Panc1 (cell line): ENCODE data around the gene SLC26A4. TPM values are rescaled to one million over a fixed set of nuclear protein-coding genes. Genes with fewer than 3 reads are reported as not detected.

ENCODE experiments used
- ATAC-seq: fragments of 200-7000 bp; cut with Tn5 transposase; 2 replicates; pipeline ENCODE4 v1.9.1; 2020; ENCODE audit warnings: mild to moderate bottlenecking, moderate library complexity
- BruUV-seq: library from RNA; stranded (reverse); fragments of 400-500 nt; replicated peaks from 2 replicates; lab custom pipeline; 2021; lab: Mats Ljungman, UMichigan
- CTCF ChIA-PET: fragments of 300-600 bp; sonication (Branson Sonifier 250); formaldehyde crosslinking; loops from one replicate; lab custom pipeline; 2022; ENCODE audit warnings: antibody characterized with exemption; lab: Charles Lee
- POLR2A ChIA-PET: fragments of 300-600 bp; sonication (Branson Sonifier 250); formaldehyde crosslinking; loops from one replicate; lab custom pipeline; 2022; ENCODE audit warnings: antibody characterized with exemption; lab: Charles Lee
- DNase-seq: peaks from one replicate; pipeline ENCODE4 v3.0.0-alpha.2; 2010; ENCODE audit warnings: low read depth, low spot score
- H3K27ac ChIP-seq: 2 replicates; pipeline ENCODE4 v1.5.1; 2011; ENCODE audit warnings: mild to moderate bottlenecking, low read length, inconsistent platforms
- H3K27me3 ChIP-seq: fragments of 200-500 bp; sonication (Bioruptor generic); 2 replicates; pipeline ENCODE4 v1.6.0; 2014; ENCODE audit warnings: low read length, inconsistent platforms; ENCODE audit not compliant: control insufficient read depth, insufficient read depth
- H3K36me3 ChIP-seq: fragments of 200-500 bp; sonication (Bioruptor generic); 2 replicates; pipeline ENCODE4 v1.5.1; 2014; ENCODE audit warnings: inconsistent platforms, mild to moderate bottlenecking, low read length, moderate library complexity; ENCODE audit not compliant: control insufficient read depth, insufficient read depth
- H3K4me1 ChIP-seq: 2 replicates; pipeline ENCODE4 v1.5.1; 2011; ENCODE audit warnings: inconsistent platforms, mild to moderate bottlenecking, low read length, moderate library complexity; ENCODE audit not compliant: control insufficient read depth, insufficient read depth
- H3K4me3 ChIP-seq, 2 experiments: 2 replicates each; pipeline ENCODE4 v1.5.1; 2011 to 2012; ENCODE audit warnings: low read depth in 2 of 2, low read length in 2 of 2, mild to moderate bottlenecking in 2 of 2, inconsistent platforms in 1 of 2, moderate library complexity in 1 of 2
- H3K9me3 ChIP-seq: fragments of 200-500 bp; sonication (Bioruptor generic); 2 replicates; pipeline ENCODE4 v1.5.1; 2014; ENCODE audit warnings: low read depth, mild to moderate bottlenecking, inconsistent platforms, low read length, moderate library complexity; ENCODE audit not compliant: control insufficient read depth, insufficient read depth
- POLR2AphosphoS5 ChIP-seq: IDR thresholded peaks from 2 replicates; pipeline ENCODE4 v1.6.1; 2012; ENCODE audit warnings: mild to moderate bottlenecking, low read depth, low read length, moderate library complexity
- REST ChIP-seq, 2 experiments: IDR thresholded peaks; 2 replicates each; pipeline ENCODE4 v1.6.1; 2011 to 2012; ENCODE audit warnings: low read depth in 2 of 2, control low read depth in 1 of 2, low read length in 1 of 2, mild to moderate bottlenecking in 1 of 2, moderate library complexity in 1 of 2; ENCODE audit not compliant: insufficient read depth in 1 of 2
- SIN3A ChIP-seq: IDR thresholded peaks from 2 replicates; pipeline ENCODE4 v1.6.1; 2012; ENCODE audit warnings: low read depth, mild to moderate bottlenecking, low read length, moderate library complexity, borderline replicate concordance; ENCODE audit not compliant: insufficient read depth
- TCF7L2 ChIP-seq: IDR thresholded peaks from 2 replicates; pipeline ENCODE4 v1.6.1; 2011; ENCODE audit warnings: mild to moderate bottlenecking, low read depth, low read length, inconsistent platforms
- in situ Hi-C: cut with HindIII; loops from 2 replicates; pipeline ENCODE4 v1.10.0; 2016; ENCODE audit warnings: low sequenced_read_pairs, low pct_unique_long_range_greater_than_20kb
- intact Hi-C: fragments of 100-400 bp; cut with micrococcal nuclease; formaldehyde crosslinking; loops from one replicate; pipeline ENCODE4 v1.10.0; 2022; ENCODE audit not compliant: unreplicated experiment
- total RNA-seq: library from RNA; stranded (reverse); gene quantifications from one replicate; pipeline ENCODE4 v1.2.1, GENCODE V29; 2021; ENCODE audit not compliant: unreplicated experiment
- TF ChIP-seq, protein P1 (sequence below): fragments of 450-650 bp; IDR thresholded peaks from 2 replicates; pipeline ENCODE4 v1.5.1; 2017; ENCODE audit warnings: mild to moderate bottlenecking

SLC26A4 gene
- total RNA-seq, 1 experiment from 2014 or later = 0.05 TPM

- Histone ChIP-seq H3K4me1 (no peaks in the 10 kb centered on the region), H3K4me3 (no peak overlapping the region), H3K9me3 (no peaks in the 10 kb centered on the region), H3K27ac (no peak overlapping the region), H3K36me3 (no peaks in the 10 kb centered on the region), H3K27me3 (peaks cover 18% of the 10 kb centered on the region)
- TF ChIP-seq SIN3A = no peak
- TF ChIP-seq POLR2AphosphoS5 = no peak
- TF ChIP-seq TCF7L2 = no peak
- intact Hi-C loops = no loop called here
- ChIA-PET POLR2A (no interaction called here), CTCF (no interaction called here)
- no peak for DNase-seq
- in situ Hi-C loops = no loop called here
- ATAC-seq = no peak
- no TSS peak for BruUV-seq
Observed at GRCh38 chr7:107642501-107642900, 18.1 kb upstream of the SLC26A4 start.

GRCh38 chr7:107643407-107643806, 17.2 kb upstream of the SLC26A4 start:
- no TSS peak for BruUV-seq
- ATAC-seq (no peak), DNase-seq (no peak)
- H3K4me1 ChIP-seq = no peaks in the 10 kb centered on the region
- ChIA-PET CTCF (no interaction called here), POLR2A (no interaction called here)
- H3K27ac ChIP-seq = no peak overlapping the region
- no peak overlapping the region for H3K4me3 ChIP-seq
- intact Hi-C loops = no loop called here
- peaks cover 18% of the 10 kb centered on the region for H3K27me3 ChIP-seq
- in situ Hi-C loops = no loop called here
- H3K9me3 ChIP-seq = no peaks in the 10 kb centered on the region
- TF ChIP-seq SIN3A (no peak), REST (IDR thresholded peaks at IDR 0.05; ENCODE audit: insufficient read depth in 1 of 2, low read depth in 2 of 2, low read length in 1 of 2) (no peak), TCF7L2 (no peak), POLR2AphosphoS5 (no peak)
- TF ChIP-seq, protein P1, sequence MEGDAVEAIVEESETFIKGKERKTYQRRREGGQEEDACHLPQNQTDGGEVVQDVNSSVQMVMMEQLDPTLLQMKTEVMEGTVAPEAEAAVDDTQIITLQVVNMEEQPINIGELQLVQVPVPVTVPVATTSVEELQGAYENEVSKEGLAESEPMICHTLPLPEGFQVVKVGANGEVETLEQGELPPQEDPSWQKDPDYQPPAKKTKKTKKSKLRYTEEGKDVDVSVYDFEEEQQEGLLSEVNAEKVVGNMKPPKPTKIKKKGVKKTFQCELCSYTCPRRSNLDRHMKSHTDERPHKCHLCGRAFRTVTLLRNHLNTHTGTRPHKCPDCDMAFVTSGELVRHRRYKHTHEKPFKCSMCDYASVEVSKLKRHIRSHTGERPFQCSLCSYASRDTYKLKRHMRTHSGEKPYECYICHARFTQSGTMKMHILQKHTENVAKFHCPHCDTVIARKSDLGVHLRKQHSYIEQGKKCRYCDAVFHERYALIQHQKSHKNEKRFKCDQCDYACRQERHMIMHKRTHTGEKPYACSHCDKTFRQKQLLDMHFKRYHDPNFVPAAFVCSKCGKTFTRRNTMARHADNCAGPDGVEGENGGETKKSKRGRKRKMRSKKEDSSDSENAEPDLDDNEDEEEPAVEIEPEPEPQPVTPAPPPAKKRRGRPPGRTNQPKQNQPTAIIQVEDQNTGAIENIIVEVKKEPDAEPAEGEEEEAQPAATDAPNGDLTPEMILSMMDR = no peak
- H3K36me3 ChIP-seq = no peaks in the 10 kb centered on the region

- Histone ChIP-seq H3K27ac (no peak overlapping the region), H3K4me3 (no peak overlapping the region), H3K36me3 (no peaks in the 10 kb centered on the region), H3K9me3 (no peaks in the 10 kb centered on the region), H3K27me3 (peaks cover 18% of the 10 kb centered on the region), H3K4me1 (no peaks in the 10 kb centered on the region)
- DNase-seq (no peak), ATAC-seq (no peak)
- CTCF ChIA-PET = no interaction called here
- intact Hi-C loops (no loop called here), in situ Hi-C loops (no loop called here)
- POLR2A ChIA-PET = interaction anchor here (0.5 kb wide), 1 partner anchor 118 kb away, joined by 3 read pairs; no protein-coding TSS in a partner anchor
- TF ChIP-seq TCF7L2 (no peak), POLR2AphosphoS5 (no peak), SIN3A (no peak), REST (IDR thresholded peaks at IDR 0.05; ENCODE audit: insufficient read depth in 1 of 2, low read depth in 2 of 2, low read length in 1 of 2) (no peak)
- TF ChIP-seq, protein P1 = no peak
- BruUV-seq = no TSS peak
Observed at GRCh38 chr7:107643938-107644308, 16.7 kb upstream of the SLC26A4 start.
